ENCODE data around the gene APOL2. TPM values are rescaled to one million over a fixed set of nuclear protein-coding genes. Genes with fewer than 3 reads are reported as not detected.

Gene APOL2, protein sequence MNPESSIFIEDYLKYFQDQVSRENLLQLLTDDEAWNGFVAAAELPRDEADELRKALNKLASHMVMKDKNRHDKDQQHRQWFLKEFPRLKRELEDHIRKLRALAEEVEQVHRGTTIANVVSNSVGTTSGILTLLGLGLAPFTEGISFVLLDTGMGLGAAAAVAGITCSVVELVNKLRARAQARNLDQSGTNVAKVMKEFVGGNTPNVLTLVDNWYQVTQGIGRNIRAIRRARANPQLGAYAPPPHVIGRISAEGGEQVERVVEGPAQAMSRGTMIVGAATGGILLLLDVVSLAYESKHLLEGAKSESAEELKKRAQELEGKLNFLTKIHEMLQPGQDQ
- polyA plus RNA-seq (2012; ENCODE audit: insufficient read length, low read depth), result 6.1 TPM

DNA sequence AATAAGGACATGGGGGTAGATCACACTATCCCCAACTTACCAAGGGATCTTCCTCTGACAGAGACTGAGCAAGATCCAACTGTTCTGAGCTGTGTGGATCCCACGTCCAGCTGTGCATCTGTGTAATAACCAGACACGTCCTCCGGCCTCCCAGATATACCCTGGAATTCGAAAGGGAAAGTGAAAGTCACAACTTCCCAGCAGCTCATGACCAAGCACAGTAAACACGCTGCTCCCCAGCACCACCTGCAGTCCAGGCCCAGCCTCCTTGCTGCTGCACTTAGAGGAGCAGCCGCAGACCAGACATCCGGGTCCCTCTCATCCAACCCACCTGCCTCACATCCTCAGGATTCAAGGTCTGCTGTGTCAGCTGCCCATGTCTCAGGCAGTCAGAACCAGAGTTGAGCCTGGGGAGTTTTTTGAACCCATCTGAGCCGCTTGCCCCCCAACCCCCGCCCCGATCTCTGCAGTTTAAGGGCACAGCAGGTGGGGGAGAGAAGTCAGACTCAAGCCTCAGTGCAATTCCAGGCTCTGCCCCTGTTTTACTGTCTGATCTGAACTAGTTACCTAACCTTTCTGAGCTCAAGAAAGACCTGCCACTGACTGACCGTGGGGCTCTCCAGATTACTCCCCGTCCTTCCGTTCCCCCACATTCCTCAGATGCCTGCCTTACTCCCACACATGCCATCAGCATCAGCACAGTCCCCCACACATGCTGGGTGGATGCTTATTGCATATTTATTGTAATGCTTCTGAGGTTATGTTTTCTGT is at the start of gene APOL2:
Gene APOL2, minus strand, starts transcription at position 127 of the 771 bp plus-strand sequence. CDS start 6,365 bp downstream, outside the sequence.
- TF ChIP-seq POLR2AphosphoS5 (IDR thresholded peaks at IDR 0.05; ENCODE audit: low read depth, low read length) (peak; percentile 48; the same call in 1 of the 2 replicates), SIN3A (IDR thresholded peaks at IDR 0.05; ENCODE audit: borderline replicate concordance, insufficient read depth, low read length) (peak; percentile 38; the same call in 1 of the 2 replicates), TAF1 (IDR thresholded peaks at IDR 0.05; ENCODE audit: borderline replicate concordance, insufficient read depth, low read length) (peak; percentile 45; the same call in 1 of the 2 replicates), FOXP2 (optimal IDR thresholded peaks at IDR 0.05; ENCODE audit: borderline replicate concordance, extremely low read depth, extremely low read length, insufficient read depth) (peak; percentile 75)
- TF ChIP-seq, protein P1, sequence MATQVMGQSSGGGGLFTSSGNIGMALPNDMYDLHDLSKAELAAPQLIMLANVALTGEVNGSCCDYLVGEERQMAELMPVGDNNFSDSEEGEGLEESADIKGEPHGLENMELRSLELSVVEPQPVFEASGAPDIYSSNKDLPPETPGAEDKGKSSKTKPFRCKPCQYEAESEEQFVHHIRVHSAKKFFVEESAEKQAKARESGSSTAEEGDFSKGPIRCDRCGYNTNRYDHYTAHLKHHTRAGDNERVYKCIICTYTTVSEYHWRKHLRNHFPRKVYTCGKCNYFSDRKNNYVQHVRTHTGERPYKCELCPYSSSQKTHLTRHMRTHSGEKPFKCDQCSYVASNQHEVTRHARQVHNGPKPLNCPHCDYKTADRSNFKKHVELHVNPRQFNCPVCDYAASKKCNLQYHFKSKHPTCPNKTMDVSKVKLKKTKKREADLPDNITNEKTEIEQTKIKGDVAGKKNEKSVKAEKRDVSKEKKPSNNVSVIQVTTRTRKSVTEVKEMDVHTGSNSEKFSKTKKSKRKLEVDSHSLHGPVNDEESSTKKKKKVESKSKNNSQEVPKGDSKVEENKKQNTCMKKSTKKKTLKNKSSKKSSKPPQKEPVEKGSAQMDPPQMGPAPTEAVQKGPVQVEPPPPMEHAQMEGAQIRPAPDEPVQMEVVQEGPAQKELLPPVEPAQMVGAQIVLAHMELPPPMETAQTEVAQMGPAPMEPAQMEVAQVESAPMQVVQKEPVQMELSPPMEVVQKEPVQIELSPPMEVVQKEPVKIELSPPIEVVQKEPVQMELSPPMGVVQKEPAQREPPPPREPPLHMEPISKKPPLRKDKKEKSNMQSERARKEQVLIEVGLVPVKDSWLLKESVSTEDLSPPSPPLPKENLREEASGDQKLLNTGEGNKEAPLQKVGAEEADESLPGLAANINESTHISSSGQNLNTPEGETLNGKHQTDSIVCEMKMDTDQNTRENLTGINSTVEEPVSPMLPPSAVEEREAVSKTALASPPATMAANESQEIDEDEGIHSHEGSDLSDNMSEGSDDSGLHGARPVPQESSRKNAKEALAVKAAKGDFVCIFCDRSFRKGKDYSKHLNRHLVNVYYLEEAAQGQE (IDR thresholded peaks at IDR 0.05; ENCODE audit: insufficient read depth in 1 of 2, low read depth in 2 of 2, low read length in 2 of 2), result peak in 1 of 2 experiments; percentile 35; a peak in 1 of 4 replicates

DNA sequence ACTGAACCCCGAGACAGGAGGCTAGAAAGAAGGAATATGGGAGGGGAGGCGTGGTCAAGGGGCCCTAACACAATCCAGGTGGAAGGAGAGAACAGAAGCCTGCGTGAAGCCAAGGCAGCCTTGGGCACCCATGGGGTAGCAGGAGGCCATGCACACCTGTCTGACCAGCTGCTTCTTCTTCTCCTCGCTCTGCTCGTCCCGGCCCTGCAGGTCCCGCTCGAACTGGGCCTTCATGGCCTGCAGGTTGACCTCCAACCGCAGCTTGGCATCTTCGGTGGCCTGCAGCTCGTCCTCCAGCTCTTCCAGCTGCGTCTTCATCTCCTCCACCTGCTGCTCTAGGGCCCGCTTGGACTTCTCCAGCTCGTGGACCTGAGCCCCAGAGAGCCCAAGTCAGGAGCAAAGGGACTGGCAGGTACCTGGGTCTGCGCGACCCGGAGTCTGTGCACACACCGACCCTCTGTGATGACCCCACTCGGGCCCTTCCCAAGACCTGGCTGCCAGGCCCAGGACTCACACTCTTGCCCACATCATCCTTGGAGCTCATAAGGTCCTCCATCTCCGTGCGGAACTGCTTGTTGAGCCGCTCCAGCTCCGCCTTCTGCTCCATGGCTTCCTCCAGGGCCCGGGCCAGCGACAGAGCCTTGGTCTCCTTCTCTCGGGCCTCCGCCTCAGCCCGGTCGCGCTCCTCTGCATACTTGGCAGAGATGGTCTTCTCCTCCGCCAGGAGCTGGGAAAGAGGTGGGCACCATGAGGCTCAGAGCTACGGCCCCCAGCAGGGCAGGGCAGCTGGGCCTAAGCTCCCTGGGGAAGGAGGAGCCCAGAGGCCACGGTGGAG is 49.5 kb upstream of the APOL2 start:
- TF ChIP-seq SIN3A (IDR thresholded peaks at IDR 0.05; ENCODE audit: borderline replicate concordance, insufficient read depth, low read length) (no peak), POLR2AphosphoS5 (IDR thresholded peaks at IDR 0.05; ENCODE audit: low read depth, low read length) (no peak), TAF1 (IDR thresholded peaks at IDR 0.05; ENCODE audit: borderline replicate concordance, insufficient read depth, low read length) (no peak), FOXP2 (optimal IDR thresholded peaks at IDR 0.05; ENCODE audit: borderline replicate concordance, extremely low read depth, extremely low read length, insufficient read depth) (no peak)
- TF ChIP-seq, protein P1 (IDR thresholded peaks at IDR 0.05; ENCODE audit: insufficient read depth in 1 of 2, low read depth in 2 of 2, low read length in 2 of 2), result no peak

DNA sequence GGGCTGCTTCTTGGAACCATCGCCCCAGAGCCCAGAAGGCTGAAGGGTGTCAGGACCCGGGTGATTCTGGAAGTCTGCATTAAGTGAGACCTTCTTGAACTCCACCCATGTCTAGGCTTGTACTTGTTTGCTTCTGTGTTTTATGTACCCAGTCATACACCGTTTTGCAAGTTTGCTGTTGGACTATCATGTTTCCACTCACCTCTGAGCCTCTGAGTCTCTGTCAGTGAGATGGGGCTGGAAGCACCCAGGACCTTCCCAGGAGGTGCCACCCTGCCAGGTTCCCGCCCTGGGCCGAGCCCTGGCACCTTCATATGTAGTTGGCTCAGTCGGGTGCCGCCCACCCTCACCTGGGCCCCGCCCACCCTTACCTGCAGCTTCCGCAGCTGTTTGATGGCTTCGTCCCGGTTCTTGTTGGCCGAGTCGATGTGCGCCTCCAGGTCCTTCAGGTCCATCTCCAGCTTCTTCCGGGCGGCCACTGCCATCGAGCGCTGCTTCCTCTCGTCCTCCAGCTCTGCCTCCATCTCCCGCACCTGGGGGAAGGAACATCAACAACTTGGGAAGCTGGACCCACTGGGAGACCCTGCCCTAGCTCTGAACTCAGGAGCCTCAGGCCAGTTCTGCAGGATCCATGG is 48.7 kb upstream of the APOL2 start:
- TF ChIP-seq SIN3A (IDR thresholded peaks at IDR 0.05; ENCODE audit: borderline replicate concordance, insufficient read depth, low read length) (no peak), TAF1 (IDR thresholded peaks at IDR 0.05; ENCODE audit: borderline replicate concordance, insufficient read depth, low read length) (no peak), POLR2AphosphoS5 (IDR thresholded peaks at IDR 0.05; ENCODE audit: low read depth, low read length) (no peak), FOXP2 (optimal IDR thresholded peaks at IDR 0.05; ENCODE audit: borderline replicate concordance, extremely low read depth, extremely low read length, insufficient read depth) (no peak)
- TF ChIP-seq, protein P1 (IDR thresholded peaks at IDR 0.05; ENCODE audit: insufficient read depth in 1 of 2, low read depth in 2 of 2, low read length in 2 of 2), result no peak

All from PFSK-1 (cell line).